A172 (cell line): ENCODE results near the gene CSTPP1. TPM values are rescaled to one million over a fixed set of nuclear protein-coding genes. Genes with fewer than 3 reads are reported as not detected.
"Not testable (repeated sequence)": the region's sequence is repeated elsewhere in the genome, so short reads cannot be mapped to it uniquely, and the experiment has no call there.

Experiments
- DNase-seq: peaks from one replicate; pipeline ENCODE4 v3.0.0-alpha.2; 2015; ENCODE audit warnings: low spot score
- total RNA-seq: library from RNA; depleted of rRNA; stranded (reverse); fragments of >200 nt; shearing (Covaris generic); gene quantifications from 2 replicates; pipeline ENCODE4 v1.2.3, GENCODE V29; 2014

The CSTPP1 gene
- total RNA-seq, 1 experiment from 2014 or later = 51.0 TPM

- no peak for DNase-seq
These were observed 16.0 kb downstream of the CSTPP1 start for GRCh38 chr11:46952553-46952952.

- no peak for DNase-seq
These were observed 16.5 kb downstream of the CSTPP1 start for GRCh38 chr11:46953093-46953492.

GRCh38 chr11:46958777-46959176 lies 22.2 kb downstream of the CSTPP1 start:
- no peak for DNase-seq

GRCh38 chr11:46961041-46961440 lies 24.5 kb downstream of the CSTPP1 start:
- no peak for DNase-seq

- not testable (repeated sequence) for DNase-seq
These were observed 25.3 kb downstream of the CSTPP1 start for GRCh38 chr11:46961886-46962285.

GRCh38 chr11:46963844-46964243 lies 27.3 kb downstream of the CSTPP1 start:
- no peak for DNase-seq

GRCh38 chr11:46966773-46967172 lies 30.2 kb downstream of the CSTPP1 start:
- DNase-seq = no peak

GRCh38 chr11:46967962-46968361 lies 31.4 kb downstream of the CSTPP1 start:
- no peak for DNase-seq

GRCh38 chr11:46969379-46969778 lies 32.8 kb downstream of the CSTPP1 start:
- no peak for DNase-seq

- no peak for DNase-seq
These were observed 34.5 kb downstream of the CSTPP1 start for GRCh38 chr11:46970913-46971625.

DNA sequence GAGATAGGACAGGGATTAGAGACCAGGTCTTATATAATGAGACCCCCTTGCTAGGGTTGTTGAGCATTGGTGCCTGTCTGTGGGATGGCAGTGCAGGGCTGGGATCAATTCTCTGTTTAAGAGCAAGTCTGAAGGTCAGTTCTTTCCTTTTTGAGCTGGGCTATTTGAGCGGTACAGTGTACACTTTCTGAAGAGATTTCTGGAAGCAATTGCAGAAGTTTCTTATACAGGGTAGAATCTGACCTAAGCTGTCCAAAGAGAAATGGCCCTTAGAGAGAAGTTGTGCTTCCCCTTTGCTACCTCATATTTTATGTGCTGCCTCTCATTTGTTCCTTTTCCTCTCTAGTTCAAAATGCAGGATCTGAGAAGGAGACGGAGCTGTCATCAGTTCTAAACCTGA lies 35.8 kb downstream of the CSTPP1 start:
- DNase-seq = no peak

- DNase-seq = no peak
These were observed 36.3 kb downstream of the CSTPP1 start for GRCh38 chr11:46972821-46973220.

DNA sequence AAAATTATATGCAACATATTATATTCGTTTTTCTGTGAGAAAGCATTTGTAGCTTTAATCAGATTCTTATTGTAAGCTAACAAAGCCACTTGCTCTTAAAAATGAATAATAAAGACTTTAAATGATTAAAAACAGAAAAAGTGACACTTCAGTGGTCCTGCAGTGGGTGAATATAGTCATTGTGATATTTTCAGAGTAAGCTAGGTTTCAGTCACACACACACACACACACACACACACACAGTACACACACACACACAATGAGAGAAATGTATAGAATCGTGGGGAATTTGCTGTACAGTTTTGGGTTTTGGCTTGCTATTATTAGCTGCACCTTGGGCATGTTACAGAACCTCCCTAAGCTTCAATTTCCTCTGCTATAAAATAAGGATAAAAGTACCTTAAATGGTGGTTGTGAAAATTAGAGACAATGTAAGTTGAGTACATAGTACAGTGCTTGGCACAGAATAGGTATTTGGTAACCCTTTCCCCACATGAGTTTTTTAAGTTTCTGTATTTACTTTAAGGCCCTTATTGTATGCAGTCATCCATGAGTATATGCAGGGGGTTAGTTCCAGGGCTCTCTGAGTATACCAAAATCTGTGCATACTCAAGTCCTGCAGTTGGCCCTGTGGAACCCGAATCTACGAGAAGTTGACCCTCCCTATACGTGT lies 39.8 kb downstream of the CSTPP1 start:
- no peak for DNase-seq

DNA sequence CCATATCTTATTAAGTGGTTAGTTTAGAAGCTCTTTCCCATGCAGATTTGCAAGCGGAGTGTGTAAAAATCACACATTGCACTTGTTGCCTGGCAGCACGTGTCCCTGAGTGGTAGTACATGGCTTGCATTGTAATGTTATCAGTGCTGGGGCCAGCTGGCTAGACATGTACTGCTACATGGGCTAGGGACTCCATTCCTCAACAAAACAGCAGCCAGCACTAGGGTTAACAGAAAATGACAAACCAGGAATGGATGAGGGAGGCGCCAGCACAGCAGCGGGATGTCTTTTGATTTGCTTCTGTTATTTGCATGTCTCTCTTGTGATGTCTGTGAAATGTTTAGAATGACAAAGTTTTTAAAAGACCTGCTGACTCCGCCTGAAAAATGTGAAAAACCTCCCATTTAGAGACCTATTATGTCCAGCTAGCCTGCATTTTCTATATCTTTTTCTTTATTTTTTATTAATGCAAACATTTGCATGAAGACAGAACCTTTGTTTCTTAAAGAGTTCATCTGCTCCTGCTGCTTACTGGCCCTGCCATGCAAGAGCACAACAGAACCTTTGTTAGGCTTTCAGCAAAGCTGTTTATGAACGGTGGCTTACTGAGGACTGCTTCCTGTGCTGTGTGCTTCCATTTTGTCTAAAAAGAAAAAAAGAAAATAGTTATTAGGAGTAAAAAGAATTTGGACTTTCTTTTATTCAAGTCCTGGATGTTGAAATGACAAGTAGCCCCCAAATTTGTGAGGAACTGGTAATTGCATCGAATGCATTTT lies 40.7 kb downstream of the CSTPP1 start:
- DNase-seq = no peak

- DNase-seq = peak; percentile 40
These were observed 41.5 kb downstream of the CSTPP1 start for GRCh38 chr11:46978005-46978491.

- DNase-seq = no peak
These were observed 42.8 kb downstream of the CSTPP1 start for GRCh38 chr11:46979358-46979757.

- DNase-seq = no peak
These were observed 44.9 kb downstream of the CSTPP1 start for GRCh38 chr11:46981436-46981835.

GRCh38 chr11:46982797-46983452 lies 46.4 kb downstream of the CSTPP1 start:
- DNase-seq = no peak

DNA sequence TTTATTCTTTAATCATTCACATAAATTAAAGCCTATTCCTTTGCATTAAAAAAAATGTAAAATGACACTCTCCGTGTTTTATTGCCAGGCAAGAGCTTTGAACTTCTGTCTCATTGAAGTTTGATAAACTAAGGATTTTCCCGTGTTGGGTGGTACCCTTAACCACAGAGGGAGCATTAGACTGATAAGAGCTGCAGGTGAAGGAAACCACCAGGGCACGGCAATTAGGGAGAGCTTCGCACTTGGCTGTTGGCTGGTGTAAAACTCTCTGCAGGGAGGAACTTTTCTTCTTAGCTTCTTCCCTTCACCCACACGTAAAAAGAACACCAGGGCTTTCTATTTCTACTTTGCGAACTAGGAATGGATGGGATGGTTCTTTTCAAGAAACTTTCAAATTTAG lies 47.0 kb downstream of the CSTPP1 start:
- no peak for DNase-seq

GRCh38 chr11:46984548-46984947 lies 48.0 kb downstream of the CSTPP1 start:
- no peak for DNase-seq

DNA sequence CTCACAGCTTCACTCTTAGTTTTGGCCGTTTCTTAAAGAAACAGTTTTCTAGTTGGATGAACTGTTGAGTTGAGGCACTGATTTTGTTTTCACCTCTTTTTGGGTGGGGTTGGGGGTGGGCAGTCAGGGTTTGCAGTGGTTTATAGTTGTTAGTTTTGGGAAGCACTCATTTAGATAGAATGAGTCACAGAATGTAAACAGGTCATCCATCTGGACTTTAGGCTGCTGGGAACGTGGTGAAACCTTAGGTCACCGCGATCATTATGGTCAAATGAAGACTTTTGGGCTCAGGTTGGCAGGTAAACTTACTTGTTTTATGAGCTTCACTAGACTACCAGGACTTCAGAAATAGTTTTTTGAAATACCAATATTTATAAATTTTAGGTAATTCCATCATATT lies 48.4 kb downstream of the CSTPP1 start:
- DNase-seq = no peak

- no peak for DNase-seq
These were observed 50.6 kb downstream of the CSTPP1 start for GRCh38 chr11:46987183-46987582.
